Mucosa of gallbladder (tissue), 1 donor: ENCODE results near the gene ZSWIM4. TPM values are rescaled to one million over a fixed set of nuclear protein-coding genes. Genes with fewer than 3 reads are reported as not detected.

Experiments used
- DNase-seq: peaks from one replicate; pipeline ENCODE4 v3.0.0-alpha.2; 2020; ENCODE audit warnings: low spot score
- total RNA-seq: library from RNA; stranded (reverse); gene quantifications from one replicate; pipeline ENCODE4 v1.2.1, GENCODE V29; 2021
- donor health status: DM: no; HTN: no; CAD: no.

ZSWIM4 gene
- total RNA-seq, 1 donor from 2014 or later, result 11.2 TPM

DNA sequence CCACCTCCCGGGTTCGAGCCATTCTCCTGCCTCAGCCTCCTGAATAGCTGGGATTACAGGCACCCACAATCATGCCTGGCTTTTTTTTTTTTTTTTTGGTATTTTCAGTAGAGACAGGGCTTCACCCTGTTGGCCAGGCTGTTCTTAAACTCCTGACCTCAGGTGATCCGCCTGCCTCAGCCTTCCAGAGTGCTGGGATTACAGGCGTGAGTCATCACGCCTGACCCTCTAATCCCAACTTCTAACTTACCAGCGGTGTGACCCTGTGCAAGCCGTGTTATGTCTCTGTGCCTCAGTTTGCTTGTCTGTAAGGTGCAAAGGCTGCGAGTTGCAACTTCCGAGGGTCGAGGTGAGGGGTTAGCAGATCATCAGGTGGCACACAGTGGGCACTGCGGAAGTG is 17.3 kb downstream of the ZSWIM4 start:
- no peak for DNase-seq

DNA sequence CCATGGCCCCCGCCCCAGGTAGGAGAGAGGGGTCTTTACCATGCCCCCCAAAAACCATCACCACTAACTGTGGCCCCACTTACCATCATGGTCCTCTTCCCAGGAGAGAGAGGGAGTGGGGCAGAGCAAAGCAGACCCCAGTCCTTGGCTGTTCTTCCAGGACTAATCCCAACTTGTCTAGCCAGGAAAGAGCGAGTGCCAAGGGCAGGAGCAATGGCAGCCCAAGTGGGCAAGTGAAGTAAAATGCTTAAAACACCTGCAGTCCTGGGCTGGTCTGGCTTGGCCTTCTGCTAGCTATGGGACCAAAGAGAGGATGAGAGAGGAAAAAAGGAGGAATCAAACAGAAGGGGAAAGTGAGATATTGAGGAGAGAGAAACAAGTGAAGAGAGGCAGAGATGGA is 17.9 kb downstream of the ZSWIM4 start:
- no peak for DNase-seq

DNA sequence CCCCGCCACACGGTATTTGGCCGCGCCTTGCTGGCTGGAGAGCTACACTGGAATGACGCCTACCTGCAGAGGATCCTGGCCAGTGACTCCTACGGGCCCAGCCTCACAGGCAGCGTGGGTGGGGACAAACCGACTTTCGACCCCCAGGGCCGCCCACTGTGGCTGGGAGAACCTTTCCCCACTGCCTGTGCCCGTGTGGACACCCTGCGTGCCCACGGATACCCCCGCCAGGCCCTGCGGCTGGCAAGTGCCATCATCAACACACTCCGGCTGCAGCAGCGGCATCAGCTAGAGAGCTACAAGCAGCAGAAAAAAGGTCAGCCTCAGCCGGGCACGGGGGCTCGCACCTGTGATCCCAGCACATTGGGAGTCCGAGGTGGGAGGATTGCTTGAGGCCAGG is 19.3 kb downstream of the ZSWIM4 start:
- no peak for DNase-seq

DNA sequence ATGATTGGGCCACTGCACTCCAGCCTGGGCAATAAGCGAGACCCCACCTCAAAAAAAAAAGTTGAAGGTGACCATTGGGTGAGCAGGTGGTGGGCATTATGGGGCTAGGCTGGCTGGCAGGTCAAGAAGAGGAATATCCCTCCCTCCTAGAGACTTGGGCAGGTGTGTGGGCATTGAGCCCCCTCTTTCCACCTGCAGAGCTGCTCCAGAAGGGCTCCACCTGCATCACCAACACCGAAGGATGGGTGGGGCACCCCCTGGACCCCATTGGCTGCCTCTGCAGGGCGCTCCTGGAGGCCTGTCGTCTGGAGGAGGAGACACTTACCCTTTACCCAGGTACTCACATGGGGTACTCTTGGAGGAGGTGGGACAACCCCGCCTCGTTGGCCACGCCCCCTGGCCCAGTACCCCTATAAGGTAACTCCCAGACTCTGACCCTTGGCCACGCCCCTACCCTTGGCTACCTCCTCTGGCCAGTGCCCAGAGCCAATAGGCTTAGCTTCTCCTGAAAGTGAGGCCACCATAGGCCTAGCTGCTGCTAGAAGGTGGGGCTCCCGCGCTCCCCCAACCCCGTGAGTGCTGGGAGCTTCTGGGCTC is 21.9 kb downstream of the ZSWIM4 start:
- no peak for DNase-seq

DNA sequence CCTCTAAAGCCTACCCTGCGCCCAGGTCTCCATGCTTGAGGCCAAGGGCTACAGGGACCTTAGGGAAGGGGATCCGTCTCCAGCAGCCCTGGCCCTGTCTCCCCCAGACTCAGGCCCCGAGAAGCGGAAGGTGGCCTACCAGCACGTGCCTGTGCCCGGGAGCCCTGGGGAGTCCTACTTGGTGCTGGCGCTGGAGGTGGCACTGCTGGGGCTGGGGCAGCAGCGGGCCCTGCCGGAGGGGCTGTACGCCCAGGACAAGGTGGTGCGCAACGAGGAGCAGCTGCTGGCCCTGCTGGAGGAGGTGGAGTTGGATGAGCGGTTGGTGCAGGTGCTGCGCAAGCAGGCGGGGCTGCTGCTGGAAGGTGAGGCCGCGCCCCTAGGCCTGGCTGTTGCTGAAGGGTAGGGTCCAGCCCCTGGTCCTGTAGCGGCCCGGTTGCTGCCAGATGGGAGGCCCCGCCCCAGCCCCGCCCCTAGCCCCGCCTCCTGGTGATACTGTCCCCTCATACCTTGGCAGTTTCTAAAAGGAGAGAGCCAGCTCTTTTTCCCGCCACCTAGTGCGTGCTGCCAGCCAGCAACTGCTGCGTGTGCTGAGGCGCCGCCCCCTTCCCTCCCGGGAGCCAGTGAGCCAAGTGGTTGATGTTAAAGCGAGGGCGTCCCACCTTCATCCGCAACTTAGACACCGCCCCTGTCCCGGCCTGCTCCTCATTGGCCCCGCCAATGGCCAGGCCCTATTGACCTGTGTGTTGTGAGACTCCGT is 22.6 kb downstream of the ZSWIM4 start:
- peak; percentile 77 for DNase-seq

DNA sequence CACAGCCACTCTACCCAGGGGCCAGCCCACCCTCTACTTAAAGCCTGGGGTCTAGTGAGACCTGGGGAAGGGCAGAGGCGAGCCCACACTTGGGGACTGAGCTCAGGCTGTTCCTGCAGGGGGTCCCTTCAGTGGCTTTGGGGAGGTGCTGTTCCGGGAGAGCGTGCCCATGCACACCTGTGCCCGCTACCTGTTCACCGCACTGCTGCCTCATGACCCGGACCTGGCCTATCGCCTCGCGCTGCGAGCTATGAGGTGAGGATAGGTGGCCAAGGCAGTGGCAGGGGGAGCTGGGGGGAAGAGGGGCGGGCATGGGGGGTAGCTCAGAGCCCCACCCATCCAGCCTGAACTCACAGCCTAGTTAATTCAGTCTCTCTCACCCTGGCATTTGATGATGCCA is 24.0 kb downstream of the ZSWIM4 start:
- no peak for DNase-seq

DNA sequence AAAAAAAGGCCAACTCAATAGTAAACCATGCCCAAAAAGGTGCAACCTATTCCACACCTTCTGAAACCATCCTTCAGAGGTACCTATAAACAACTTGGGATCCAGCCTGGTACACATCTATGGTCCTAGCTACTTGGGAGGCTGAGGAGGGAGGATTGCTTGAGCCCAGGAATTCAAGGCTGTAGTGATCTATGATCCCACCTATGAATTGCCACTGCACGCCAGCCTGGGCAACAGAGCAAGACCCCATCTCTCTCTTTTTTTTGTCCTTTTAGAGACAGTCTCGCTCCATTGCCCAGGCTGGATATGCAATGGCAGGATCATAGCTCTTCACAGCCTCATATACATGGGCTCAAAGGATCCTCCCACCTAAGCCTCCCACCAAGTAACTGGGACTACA is 26.0 kb downstream of the ZSWIM4 start:
- no peak for DNase-seq

DNA sequence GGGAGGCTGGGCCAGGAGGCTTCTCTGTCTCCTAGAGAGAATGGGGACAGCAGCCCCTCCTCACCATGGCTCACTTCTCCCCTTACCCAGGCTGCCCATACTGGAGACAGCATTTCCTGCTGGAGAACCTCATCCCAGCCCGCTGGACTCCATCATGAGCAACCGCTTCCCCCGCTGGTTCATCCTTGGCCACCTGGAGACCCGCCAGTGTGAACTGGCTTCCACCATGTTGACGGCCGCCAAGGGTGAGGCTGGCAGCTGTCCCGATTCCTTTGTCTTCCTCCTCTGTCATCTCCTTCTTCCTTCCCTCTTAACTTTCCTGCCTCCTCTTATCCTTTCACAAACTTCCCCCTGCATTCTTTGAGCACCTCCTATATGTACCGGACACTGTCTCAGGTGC is 28.0 kb downstream of the ZSWIM4 start:
- DNase-seq, result no peak

DNA sequence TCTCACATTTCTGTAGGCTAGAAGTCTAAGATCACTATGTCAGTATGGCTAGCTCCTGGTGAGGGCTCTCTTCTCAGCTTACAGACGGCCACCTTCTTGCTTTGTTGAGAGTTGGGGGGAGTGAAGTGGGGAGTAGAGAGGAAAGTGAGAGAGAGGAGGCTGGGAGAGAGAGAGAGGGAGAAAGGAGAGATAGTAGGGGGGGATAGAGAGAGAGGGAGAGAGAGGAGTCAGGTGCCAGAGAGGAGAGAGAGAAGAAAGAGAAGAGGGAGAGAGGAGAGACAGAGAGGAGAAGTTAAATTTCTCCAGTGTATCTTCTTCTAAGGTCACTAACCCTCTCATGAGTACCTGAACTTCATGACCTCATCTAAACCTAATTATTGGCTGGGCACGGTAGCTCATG is 28.7 kb downstream of the ZSWIM4 start:
- no peak for DNase-seq

DNA sequence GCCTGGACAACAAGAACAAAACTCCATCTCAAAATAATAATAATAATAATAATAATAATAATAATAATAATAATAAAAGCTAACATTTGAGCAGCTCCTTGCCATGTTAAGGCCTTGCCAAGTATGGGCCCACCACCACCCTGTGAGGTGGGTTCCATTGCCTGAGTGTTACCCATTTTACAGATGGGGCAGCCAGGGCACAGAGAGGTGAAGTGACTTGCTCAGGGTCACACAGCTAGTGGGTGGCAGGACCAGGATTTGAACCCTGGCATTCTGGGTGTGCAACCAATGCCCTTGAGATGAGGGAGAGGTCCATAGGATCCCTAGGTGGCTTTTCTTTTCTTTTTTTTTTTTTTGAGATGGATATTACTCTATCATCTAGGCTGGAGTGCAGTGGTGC is 29.5 kb downstream of the ZSWIM4 start:
- no peak for DNase-seq

DNA sequence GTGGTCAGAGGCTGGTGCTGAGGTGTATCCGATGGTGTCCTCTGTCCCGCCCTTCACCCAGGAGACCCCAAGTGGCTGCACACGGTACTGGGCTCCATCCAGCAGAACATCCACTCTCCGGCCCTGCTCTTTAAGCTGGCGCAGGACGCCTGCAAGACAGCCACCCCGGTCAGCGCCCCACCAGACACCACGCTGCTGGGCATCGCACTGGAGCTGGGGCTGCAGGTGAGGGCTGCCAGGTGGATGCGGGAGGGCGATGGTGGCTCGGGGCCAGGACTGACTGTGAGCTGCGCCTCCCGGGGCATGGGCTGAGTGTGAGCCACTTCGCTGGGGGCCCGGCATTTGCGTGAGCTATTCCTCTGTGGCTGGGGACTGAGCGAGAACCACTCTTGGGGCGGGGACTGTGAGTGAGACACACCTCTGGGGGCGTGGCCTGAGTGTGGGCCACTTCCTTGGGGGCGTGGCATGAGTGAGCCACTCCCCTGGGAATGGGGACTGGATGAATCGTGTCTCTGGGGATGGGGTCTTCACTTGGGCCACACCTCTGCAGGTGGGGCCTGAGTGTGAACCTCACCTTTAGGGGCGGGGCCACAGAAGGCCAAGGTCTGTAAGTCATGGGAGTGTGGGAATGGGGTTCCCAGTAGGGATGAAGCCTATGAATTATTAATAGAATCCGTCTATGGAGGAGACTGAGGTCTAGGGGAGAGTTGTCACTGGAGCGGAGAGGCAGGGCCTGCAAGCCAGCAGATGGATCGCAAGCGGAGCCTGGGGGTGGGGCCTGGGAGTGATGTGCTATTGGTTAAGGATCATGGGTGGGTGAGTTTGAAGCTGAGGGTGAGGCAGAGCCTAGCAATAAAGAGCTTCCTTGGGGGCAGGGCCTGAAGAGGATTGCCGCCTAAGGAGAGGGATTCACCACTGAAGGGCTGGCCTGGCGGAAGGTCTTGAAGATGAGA is 30.5 kb downstream of the ZSWIM4 start:
- no peak for DNase-seq

DNA sequence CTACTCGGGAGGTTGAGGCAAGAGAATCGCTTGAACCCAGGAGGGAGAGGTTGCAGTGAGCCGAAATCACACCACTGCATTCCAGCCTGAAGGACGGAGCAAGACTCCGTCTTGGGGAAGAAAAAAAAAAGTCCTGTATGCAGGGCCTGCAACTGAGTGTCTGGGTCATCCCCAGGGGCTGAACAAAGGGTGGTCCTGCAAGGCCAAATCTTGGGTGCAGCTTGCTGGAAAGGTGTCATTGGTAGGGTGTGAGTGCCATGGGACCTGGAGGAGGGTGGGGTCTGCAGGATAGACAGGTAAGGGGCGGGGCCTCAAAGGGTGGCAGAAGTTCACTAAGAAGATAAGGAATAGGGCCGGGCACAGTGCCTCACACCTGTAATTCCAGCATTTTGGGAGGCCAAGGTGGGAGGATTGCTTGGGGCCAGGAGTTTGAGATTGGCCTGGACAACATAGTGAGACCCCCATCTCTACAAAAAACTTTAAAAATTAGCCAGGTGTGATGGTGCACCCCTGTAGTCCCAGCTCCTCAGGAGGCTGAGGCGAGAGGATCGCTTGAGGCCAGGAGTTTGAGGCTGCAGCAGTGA is 31.5 kb downstream of the ZSWIM4 start:
- DNase-seq, result no peak

DNA sequence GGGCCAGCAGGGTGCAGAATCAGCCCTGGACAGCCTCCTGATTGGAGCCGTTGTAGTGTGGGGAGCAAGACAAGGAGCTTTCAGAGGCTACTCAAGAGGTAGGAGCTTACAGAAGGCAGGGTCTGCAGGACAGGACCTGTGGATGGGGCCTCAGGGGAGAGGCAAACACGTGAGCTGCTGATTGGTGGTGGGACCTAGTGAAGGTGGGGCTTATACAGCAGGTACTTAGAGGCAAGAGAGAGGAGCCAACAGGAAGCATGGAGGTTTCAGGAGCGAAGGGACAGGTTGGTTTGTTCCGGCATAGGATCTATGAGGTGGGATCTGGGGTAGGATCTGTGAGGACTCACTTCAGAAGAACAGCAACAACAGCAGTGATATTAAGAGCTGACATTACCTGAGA is 32.4 kb downstream of the ZSWIM4 start:
- DNase-seq, result no peak

DNA sequence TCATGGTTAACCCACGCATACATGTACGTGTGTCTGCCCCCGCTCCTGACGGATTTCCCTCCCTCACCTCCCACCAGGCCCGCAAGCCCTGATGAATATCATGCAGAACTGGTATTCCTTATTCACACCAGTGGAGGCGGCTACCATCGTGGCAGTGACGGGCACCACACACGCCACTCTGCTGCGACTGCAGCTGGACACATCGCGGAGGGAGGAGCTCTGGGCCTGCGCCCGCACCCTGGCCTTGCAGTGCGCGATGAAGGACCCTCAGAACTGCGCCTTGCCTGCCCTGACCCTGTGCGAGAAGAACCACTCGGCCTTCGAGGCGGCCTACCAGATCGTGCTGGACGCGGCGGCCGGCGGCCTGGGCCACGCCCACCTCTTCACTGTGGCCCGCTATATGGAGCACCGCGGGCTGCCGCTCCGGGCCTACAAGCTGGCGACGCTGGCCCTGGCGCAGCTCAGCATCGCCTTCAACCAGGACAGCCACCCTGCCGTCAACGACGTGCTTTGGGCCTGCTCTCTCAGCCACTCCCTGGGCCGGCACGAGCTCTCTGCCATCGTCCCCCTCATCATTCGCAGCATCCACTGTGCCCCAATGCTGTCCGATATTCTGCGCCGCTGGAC is 35.0 kb downstream of the ZSWIM4 start:
- no peak for DNase-seq

DNA sequence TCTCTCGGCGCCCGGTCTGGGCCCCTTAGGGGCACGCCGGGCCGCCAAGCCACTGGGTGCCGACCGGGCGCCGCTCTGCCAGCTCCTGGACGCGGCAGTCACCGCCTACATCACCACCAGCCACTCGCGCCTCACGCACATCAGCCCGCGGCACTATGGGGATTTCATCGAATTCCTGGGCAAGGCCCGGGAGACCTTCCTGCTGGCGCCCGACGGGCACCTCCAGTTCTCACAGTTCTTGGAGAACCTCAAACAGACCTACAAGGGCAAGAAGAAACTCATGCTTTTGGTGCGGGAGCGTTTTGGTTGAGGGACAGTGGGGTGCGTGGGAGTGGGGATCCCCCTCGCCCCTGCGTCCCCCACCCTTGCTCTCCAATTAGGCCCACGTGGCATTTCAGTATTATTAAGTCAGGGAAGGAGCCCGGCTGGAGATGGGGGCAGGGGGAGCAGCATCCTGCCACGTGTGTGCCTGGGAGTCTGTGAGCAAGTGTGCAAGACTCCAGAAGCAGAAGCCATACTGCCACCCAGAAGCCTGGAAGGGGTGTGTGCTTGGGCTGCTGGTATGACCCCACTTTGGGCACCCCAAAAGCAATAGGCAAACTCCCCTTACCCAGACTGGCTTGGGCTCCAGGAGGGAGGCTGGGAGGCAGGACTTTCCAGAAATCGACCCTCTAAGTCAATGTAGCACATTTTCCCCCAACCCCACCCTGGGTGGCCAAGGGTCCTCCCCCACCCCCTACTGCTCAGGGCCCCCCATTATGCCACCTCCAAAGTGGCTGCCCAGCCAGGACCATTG is 35.7 kb downstream of the ZSWIM4 start:
- DNase-seq, result no peak

DNA sequence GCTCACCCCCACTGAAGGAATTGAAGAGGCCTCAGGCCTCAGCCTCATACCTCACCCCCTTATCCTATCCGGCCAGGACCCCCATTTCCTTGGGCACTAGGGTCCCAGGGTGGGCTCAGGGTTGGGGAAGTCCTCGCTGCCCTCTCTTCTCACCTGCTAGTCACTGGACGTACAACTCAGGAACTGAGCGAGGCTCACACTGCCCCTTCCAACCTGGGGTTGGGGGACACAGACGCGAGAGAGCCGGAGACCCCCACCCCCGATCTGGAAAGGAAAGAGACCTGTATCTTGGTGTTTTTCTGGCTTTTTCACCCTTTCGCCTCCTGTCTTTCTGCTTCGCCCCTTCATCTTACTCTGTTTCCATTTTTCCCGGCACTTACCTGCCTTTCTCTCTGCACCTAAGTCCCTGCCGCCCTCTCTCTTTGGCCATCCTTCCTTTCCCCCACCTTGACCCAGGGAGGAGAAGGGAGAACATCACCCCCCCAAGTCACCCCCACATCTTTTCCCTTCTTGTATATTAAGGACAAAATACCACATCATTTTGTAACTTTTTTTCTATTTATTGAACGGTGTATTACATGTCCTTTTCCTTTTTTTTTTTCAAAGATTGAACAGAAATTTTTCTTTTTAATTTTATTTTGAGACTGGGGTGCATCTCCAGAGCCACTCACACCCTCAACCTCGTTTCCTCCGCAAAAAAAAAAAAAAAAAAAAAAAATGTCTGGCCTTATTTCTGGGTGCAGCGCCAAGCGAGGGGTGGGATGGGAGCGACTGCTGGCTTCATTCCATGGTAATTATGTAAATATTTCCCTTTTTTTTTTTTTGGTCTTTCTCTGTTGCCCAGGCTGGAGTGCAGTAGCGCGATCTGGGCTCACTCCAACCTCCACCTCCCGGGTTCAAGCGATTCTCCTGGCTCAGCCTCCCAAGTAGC is 36.6 kb downstream of the ZSWIM4 start:
- DNase-seq, result no peak

DNA sequence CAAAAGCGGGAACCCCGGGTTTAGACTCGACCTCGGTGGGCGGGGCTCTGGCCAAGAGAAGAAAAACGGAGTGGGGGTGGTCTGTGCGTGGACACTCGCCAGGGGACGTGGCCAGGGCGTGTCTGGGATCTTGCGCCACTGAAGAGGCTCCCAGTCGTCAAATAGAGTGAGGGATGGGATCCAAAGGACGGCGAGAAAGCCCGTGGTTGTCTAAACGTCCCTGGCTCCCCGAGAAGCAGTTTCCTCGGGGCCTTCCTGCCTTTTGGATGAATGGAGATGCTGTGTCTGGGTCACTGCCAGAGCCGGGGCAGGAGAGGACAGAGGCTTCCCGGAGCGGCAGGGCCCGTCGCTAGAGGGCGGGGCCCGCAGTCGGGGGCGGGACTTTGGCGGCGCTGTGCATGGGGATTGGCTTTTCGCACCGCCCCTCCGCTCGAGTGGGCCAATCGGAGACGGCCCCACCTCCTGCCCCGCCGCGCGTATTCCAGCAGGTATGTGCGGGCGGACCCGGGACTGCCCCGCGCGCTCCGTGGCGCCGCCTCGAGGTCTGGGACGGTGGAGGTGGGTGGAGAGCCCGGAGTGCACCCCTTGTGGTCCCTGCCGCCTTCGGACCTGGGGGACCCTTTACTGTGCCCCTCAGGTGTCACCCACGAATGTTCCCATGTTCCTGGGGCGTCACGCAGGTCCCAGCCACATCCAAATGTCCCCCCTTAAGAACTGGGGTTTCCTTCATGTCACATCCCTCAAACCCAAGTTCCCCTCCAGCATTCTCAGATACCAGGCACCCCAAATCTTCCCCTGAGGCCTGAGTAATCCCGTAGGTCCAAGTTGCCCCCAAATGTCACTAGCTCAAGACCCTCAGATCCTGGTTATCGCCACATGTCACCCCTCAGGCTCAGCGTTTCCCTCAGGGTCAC is 38.3 kb downstream of the ZSWIM4 start:
- DNase-seq, result peak; percentile 93

DNA sequence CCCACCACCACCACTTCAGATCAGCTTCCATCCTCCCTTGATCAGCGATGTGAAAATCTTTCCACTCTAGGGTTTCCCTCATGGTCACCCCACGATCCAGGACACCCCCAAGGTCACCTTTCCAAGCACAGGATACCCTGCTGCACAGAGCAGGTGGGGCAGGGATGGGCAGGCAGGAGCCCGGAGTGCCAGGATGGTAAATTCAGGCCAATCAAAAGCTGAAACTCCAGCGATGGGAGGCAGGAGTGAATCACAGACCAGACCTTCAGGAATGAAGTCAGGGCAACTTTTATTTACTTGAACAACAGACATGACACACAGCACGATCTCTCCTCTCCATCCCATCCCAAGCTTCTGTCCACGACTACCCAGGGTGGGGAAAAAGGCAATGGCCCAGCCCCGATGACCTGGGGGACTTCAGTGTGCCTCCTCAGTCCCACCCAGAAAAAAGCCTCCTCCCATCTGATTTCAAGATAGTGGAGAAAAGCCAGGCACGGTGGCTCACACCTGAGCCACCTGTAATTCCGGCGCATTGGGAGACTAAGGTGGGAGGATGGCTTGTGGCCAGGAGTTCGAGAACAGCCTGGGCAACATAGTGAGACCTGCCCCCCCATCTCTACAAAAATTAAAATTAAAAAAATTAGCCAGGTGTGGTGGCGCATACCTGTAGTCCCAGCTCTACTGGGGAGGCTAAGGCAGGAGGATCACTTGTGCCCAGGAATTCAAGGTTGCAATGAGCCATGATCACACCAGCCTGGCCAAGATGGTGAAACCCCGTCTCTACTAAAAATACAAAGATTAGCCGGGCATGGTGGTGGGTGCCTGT is 39.2 kb downstream of the ZSWIM4 start:
- DNase-seq, result no peak
